Hepatocyte (in vitro differentiated cells): Measurements from ENCODE around the gene RABGAP1L. TPM values are rescaled to one million over a fixed set of nuclear protein-coding genes. Genes with fewer than 3 reads are reported as not detected.

ENCODE experiments used
- DNase-seq: peaks from one replicate; pipeline ENCODE4 v3.0.0-alpha.2; 2016; ENCODE audit warnings: low spot score
- H2AFZ ChIP-seq: fragments of 200-600 bp; sonication (generic); 2 replicates; pipeline ENCODE4 v1.6.0; 2016; ENCODE audit warnings: antibody characterized with exemption, mild to moderate bottlenecking
- H3K27ac ChIP-seq: fragments of 200-600 bp; sonication (generic); 2 replicates; pipeline ENCODE4 v1.5.1; 2016; ENCODE audit warnings: mild to moderate bottlenecking
- H3K27me3 ChIP-seq: fragments of 200-600 bp; sonication (generic); 2 replicates; pipeline ENCODE4 v1.6.1; 2016
- H3K36me3 ChIP-seq: fragments of 200-600 bp; sonication (generic); replicated peaks from 2 replicates; pipeline ENCODE4 v1.5.1; 2016; ENCODE audit warnings: low read depth; ENCODE audit not compliant: insufficient read depth
- H3K4me1 ChIP-seq: fragments of 200-600 bp; sonication (generic); 2 replicates; pipeline ENCODE4 v1.5.1; 2016; ENCODE audit warnings: mild to moderate bottlenecking, moderate library complexity; ENCODE audit not compliant: insufficient read depth
- H3K4me2 ChIP-seq: fragments of 200-600 bp; sonication (generic); 2 replicates; pipeline ENCODE4 v1.6.0; 2016
- H3K4me3 ChIP-seq: fragments of 200-600 bp; sonication (generic); 2 replicates; pipeline ENCODE4 v1.5.1; 2016; ENCODE audit warnings: mild to moderate bottlenecking
- H3K79me2 ChIP-seq: fragments of 200-600 bp; sonication (generic); 2 replicates; pipeline ENCODE4 v1.6.0; 2017; ENCODE audit warnings: mild to moderate bottlenecking
- H3K9me2 ChIP-seq: fragments of 200-600 bp; sonication (generic); replicated peaks from 2 replicates; pipeline ENCODE4 v1.6.0; 2017; ENCODE audit warnings: mild to moderate bottlenecking; ENCODE audit not compliant: insufficient read depth
- H3K9me3 ChIP-seq: fragments of 200-600 bp; sonication (generic); 2 replicates; pipeline ENCODE4 v1.5.1; 2016; ENCODE audit warnings: low read depth, mild to moderate bottlenecking
- H4K20me1 ChIP-seq: fragments of 200-600 bp; sonication (generic); 2 replicates; pipeline ENCODE4 v1.6.0; 2016; ENCODE audit warnings: mild to moderate bottlenecking; ENCODE audit not compliant: insufficient read depth, poor library complexity, severe bottlenecking
- EZH2 ChIP-seq: fragments of 200-600 bp; sonication (generic); IDR thresholded peaks from 2 replicates; pipeline ENCODE4 v1.6.1; 2016; ENCODE audit warnings: antibody characterized with exemption, mild to moderate bottlenecking, borderline replicate concordance
- EZH2phosphoT487 ChIP-seq: fragments of 200-600 bp; sonication (generic); IDR thresholded peaks from one replicate; pipeline ENCODE4 v1.6.1; 2018; ENCODE audit warnings: antibody characterized with exemption, mild to moderate bottlenecking, low read depth, moderate library complexity; ENCODE audit not compliant: unreplicated experiment, severe bottlenecking
- WGBS: methylation state at CpG from one replicate; pipeline ENCODE4 v1.1.6; 2016; ENCODE audit warnings: low lambda C conversion rate; ENCODE audit errors: missing lambda C conversion rate; 5-methylcytosine and 5-hydroxymethylcytosine counted together
- polyA plus RNA-seq: library from polyadenylated mRNA; unstranded; fragments of >200 nt; fragmentation: Nextera tagmentation; extraction: Ambion mirVana; gene quantifications from 2 replicates; pipeline ENCODE4 v1.2.1, GENCODE V29; 2016
- total RNA-seq: library from RNA; depleted of rRNA; stranded (reverse); fragments of >200 nt; gene quantifications from 2 replicates; pipeline ENCODE4 v1.2.3, GENCODE V29; 2014
- TF ChIP-seq, protein P1 (sequence below): fragments of 200-600 bp; sonication (generic); IDR thresholded peaks from 2 replicates; pipeline ENCODE4 v1.5.1; 2016; ENCODE audit warnings: antibody characterized with exemption, mild to moderate bottlenecking; ENCODE audit not compliant: poor library complexity

The RABGAP1L gene
- total and polyA plus RNA-seq, 2 experiments from 2014 or later: 15.0 to 41.8 TPM

DNA sequence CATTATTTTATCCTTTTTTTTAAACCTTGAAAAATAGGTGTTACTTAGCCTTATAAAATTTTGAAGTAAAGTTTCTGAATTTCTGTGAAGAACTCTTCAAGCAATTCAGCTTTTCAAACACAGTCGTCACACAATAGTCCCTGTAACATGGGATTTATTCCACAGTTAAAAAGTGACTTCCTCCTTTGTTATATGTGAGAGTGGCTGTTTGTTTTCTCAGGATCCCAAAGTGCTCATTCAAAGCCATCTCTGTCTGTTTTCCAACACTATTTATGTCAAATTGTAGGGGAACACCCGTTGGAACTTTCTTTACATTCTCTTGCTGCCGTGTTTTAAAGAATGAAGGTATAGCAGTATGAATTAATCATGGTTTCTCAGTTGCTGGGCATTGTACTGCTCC lies 207.6 kb downstream of the RABGAP1L start:
- H3K79me2 ChIP-seq: no peaks in the 10 kb centered on the region
- WGBS: 63% methylated on average over 3 of the region's 3 CpGs
- TF ChIP-seq EZH2phosphoT487 (no peak), EZH2 (no peak)
- TF ChIP-seq, protein P1, sequence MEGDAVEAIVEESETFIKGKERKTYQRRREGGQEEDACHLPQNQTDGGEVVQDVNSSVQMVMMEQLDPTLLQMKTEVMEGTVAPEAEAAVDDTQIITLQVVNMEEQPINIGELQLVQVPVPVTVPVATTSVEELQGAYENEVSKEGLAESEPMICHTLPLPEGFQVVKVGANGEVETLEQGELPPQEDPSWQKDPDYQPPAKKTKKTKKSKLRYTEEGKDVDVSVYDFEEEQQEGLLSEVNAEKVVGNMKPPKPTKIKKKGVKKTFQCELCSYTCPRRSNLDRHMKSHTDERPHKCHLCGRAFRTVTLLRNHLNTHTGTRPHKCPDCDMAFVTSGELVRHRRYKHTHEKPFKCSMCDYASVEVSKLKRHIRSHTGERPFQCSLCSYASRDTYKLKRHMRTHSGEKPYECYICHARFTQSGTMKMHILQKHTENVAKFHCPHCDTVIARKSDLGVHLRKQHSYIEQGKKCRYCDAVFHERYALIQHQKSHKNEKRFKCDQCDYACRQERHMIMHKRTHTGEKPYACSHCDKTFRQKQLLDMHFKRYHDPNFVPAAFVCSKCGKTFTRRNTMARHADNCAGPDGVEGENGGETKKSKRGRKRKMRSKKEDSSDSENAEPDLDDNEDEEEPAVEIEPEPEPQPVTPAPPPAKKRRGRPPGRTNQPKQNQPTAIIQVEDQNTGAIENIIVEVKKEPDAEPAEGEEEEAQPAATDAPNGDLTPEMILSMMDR: no peak
- no peaks in the 10 kb centered on the region for H3K36me3 ChIP-seq
- no peak overlapping the region for H3K27ac ChIP-seq
- H3K27me3 ChIP-seq: no peaks in the 10 kb centered on the region
- no peaks in the 10 kb centered on the region for H4K20me1 ChIP-seq
- H3K4me1 ChIP-seq: no peaks in the 10 kb centered on the region
- no peaks in the 10 kb centered on the region for H3K9me2 ChIP-seq
- no peaks in the 10 kb centered on the region for H3K9me3 ChIP-seq
- DNase-seq: no peak
- H2AFZ ChIP-seq: no peak overlapping the region
- H3K4me2 ChIP-seq: no peak overlapping the region
- H3K4me3 ChIP-seq: no peak overlapping the region

DNA sequence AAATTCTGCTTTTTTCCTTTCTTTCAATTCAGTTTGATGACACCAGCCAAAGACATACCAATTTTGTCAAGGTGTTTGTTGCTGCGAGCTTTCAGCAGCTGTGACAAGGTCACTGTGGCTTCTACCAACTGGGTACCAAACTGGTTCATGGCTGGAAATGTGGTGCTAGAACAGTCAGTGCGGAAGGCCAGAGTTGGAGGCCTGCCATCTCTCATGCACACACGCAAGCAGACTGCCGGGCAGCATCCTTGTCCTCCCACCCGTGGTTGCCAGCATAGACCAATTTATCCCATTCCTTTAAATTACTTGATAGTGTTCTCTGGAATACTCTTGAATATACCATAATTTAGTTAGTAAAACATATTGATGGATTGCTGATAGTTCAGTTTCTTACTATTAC lies 208.6 kb downstream of the RABGAP1L start:
- no peak for DNase-seq
- Histone ChIP-seq H3K4me1 (no peaks in the 10 kb centered on the region), H2AFZ (no peak overlapping the region), H3K9me3 (no peaks in the 10 kb centered on the region), H3K9me2 (no peaks in the 10 kb centered on the region), H3K4me3 (no peak overlapping the region), H3K79me2 (no peaks in the 10 kb centered on the region), H3K4me2 (no peak overlapping the region), H3K27ac (no peak overlapping the region), H3K27me3 (no peaks in the 10 kb centered on the region), H3K36me3 (no peaks in the 10 kb centered on the region), H4K20me1 (no peaks in the 10 kb centered on the region)
- WGBS: 97% methylated on average over 5 of the region's 5 CpGs
- TF ChIP-seq EZH2 (no peak), EZH2phosphoT487 (no peak)
- TF ChIP-seq, protein P1: no peak

DNA sequence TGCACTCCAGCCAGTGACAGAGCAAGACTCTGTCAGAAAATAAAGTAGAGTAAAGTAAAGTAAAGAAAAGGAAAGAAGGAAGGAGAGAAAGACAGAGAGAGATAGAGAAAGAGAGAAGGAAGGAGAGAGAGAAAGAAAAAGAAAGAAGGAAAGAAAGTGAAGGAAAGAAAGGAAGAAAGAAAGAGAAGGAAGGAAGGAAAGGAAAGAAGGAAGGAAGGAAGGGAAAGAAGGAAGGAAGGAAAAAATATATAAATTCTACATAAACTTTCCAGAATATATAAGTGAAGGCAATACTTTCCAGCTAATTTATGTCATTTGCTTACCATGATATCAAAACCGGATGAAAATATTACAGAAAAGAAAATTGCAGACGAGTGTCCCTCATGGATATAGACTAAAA lies 216.7 kb downstream of the RABGAP1L start:
- 91% methylated on average over 2 of the region's 2 CpGs for WGBS
- Histone ChIP-seq H4K20me1 (no peaks in the 10 kb centered on the region), H3K27me3 (no peaks in the 10 kb centered on the region), H3K4me3 (no peak overlapping the region), H3K9me3 (no peaks in the 10 kb centered on the region), H3K9me2 (no peaks in the 10 kb centered on the region), H2AFZ (no peak overlapping the region), H3K27ac (no peak overlapping the region), H3K36me3 (no peaks in the 10 kb centered on the region), H3K4me1 (no peaks in the 10 kb centered on the region), H3K4me2 (no peak overlapping the region), H3K79me2 (no peaks in the 10 kb centered on the region)
- DNase-seq: no peak
- no peak for TF ChIP-seq EZH2phosphoT487
- TF ChIP-seq EZH2: no peak
- TF ChIP-seq, protein P1: no peak

DNA sequence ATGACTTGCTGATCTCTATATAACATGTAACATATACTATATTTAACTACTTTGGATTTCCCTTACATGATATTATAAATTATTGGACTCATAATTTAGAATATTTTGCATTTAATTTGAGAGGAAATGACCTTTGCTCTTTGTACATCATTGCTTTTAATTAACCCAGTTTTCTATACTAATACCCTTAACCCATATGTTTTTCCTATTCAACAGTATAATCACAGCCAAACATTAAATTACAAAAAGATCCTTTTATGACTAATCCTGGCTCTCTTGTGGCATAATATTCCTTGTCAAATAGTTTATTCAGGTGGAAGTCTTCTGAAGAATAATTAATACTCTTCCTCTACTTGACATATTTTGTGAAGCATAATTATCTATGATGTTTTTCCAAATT lies 232.4 kb downstream of the RABGAP1L start:
- Histone ChIP-seq H3K27ac (no peak overlapping the region), H3K9me2 (no peaks in the 10 kb centered on the region), H4K20me1 (no peaks in the 10 kb centered on the region), H3K79me2 (no peaks in the 10 kb centered on the region), H3K27me3 (no peaks in the 10 kb centered on the region), H3K4me1 (no peaks in the 10 kb centered on the region), H3K9me3 (no peaks in the 10 kb centered on the region), H3K4me3 (no peak overlapping the region), H2AFZ (no peak overlapping the region), H3K36me3 (no peaks in the 10 kb centered on the region), H3K4me2 (no peak overlapping the region)
- DNase-seq: no peak
- no peak for TF ChIP-seq EZH2
- TF ChIP-seq, protein P1: no peak
- no peak for TF ChIP-seq EZH2phosphoT487
